Urothelium cell line (cell line): ENCODE results near the gene MSRB2.
A peak's percentile ranks its signal among the peaks of the same experiment; 100 is the strongest.

Source experiments
- DNase-seq: peaks from one replicate; pipeline ENCODE4 v3.0.0; 2011; ENCODE audit warnings: low spot score, mixed read lengths
- FAIRE-seq: peaks from 2 replicates; lab custom pipeline; 2011; peaks lifted over from hg19 to GRCh38; lab: Jason Lieb, UNC

MSRB2 gene

DNA sequence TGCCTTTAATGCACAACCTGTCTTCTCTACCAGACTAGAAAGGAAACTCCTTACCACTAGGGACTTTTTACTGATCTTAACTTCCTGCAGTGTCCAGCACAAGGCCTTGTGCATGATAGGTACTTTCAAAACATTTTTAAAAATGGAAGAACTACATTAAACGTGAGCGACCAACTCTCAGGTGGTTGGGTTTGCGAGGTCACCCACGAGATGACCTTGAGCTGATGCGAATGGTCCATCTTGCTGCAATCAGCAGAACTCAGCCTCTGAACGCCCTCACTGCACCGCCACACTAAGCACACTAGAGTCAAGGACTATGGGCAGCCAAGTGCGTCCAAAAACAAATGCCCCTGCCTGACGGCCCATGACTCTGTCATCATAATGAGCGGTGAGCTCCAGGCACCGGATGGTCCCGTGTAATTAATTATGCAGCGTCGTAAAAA, 61.9 kb downstream of the MSRB2 start:
- FAIRE-seq, result no peak

DNA sequence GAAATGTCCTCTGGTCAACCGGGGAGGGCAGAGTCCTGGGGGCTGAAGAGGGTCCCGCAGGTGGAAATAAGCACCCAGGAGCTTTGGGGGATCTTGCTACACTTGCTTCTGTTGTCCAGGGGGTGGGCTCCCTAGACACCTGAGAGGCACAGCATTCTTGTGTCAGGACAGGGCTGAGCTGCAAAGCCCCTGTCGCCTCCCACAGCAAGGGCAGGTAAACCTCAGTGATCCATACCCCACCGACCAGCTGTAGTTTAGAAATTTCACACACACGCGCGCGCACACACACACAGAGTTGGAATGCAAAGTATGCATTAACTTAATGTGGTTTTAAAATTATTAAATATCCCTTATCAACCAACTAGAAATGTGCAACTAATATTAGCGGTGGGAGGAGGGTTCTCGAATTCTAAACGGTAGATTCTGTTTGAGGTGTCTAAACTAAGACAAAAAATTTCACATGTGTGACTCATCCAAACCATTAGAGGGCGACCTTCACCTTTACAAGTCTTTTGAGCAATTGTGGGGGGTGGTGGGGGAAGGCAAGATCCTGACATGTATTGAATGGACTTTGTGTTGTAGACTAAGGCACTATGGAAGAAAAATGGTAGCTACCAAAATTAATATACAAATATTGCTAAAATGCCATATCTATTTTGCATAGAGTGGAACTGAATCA, 62.5 kb downstream of the MSRB2 start:
- FAIRE-seq (no peak), DNase-seq (peak; percentile 55)

More for the DNA sequence above, 61.9 kb downstream of the MSRB2 start:
- DNase-seq, result no peak

DNA sequence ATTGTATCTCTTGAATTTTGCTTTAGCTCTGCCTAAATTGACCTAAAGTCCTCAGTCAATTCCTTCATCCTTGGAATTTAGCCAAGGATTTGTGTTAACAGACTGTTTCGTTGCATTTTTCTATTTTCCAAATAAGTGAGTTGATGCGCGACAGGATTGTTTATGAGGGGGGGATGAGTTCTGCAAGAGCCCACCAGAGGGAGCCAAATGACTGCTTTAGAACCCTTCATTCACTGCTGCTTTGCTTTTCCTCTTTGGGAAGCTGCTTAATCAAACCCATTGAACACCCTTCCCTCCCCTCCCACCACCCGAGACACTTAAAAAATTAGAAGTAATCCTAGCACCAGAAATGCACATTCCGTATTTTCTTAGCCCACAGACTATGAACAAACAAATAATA, 63.0 kb downstream of the MSRB2 start:
- FAIRE-seq, result no peak

DNA sequence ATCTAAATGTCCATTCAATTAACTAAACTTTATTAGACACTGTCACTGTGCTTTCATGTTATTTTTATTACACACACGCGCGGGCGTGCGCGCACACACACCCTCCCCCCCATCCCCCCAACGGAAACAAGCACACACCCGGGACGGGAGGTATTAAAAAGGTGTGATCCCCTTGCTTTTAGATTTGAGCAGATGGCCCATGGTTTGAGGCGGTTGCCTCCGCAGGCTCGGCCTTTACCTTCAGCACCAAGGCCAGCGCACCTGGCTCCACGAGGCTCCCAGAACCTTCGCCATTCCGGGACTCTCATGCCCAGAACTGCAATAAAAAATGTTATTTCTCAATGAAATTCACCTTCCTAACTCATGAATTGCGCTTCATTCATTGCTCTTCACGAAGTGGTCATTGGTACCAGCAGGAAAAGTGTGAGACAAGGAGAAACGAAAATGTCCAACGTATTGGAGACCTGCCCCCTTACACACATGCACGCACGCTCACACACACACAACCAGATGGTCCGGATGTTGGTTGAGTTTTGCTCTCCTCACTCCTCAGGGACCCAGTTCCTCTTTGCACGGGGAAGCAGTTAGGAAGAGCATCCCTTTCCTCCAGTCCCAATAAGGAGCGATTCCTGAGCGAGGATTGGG, 76.0 kb downstream of the MSRB2 start:
- no peak for FAIRE-seq
- DNase-seq, result peak; percentile 70

More for the DNA sequence above, 63.0 kb downstream of the MSRB2 start:
- DNase-seq, result peak; percentile 71
